Fibroblast of the aortic adventitia (primary cell): ENCODE measurements around the gene TLE4. TPM values are rescaled to one million over a fixed set of nuclear protein-coding genes. Genes with fewer than 3 reads are reported as not detected.
A peak's percentile ranks its signal among the peaks of the same experiment; 100 is the strongest.

Experiments
- DNase-seq: peaks from one replicate; pipeline ENCODE4 v3.0.0-alpha.2; 2010; ENCODE audit warnings: low read depth
- H3K4me3 ChIP-seq: 2 replicates; pipeline ENCODE4 v1.5.1; 2011; ENCODE audit warnings: low read depth, mild to moderate bottlenecking, control low read depth, low read length, moderate library complexity
- CTCF ChIP-seq: IDR thresholded peaks from 2 replicates; pipeline ENCODE4 v1.5.1; 2011; ENCODE audit warnings: mild to moderate bottlenecking, low read length, control low read depth, inconsistent platforms; ENCODE audit not compliant: insufficient read depth
- total RNA-seq: library from RNA; depleted of rRNA; stranded (reverse); fragments of >200 nt; gene quantifications from 2 replicates; pipeline ENCODE4 v1.2.3, GENCODE V29; 2012; ENCODE audit warnings: low replicate concordance

The TLE4 gene
- total RNA-seq, 1 donor: 14.7 TPM

- TF ChIP-seq CTCF: no peak
- peak overlapping the region; percentile 80 for H3K4me3 ChIP-seq
- peak; percentile 46 for DNase-seq
Observed at GRCh38 chr9:79570448-79571308, 1.1 kb upstream of the TLE4 start.

- H3K4me3 ChIP-seq: peak overlapping the region; percentile 76
- TF ChIP-seq CTCF: no peak
- DNase-seq: no peak
Observed at GRCh38 chr9:79572032-79572607, 355 bp downstream of the TLE4 start.

- peak; percentile 27 for DNase-seq
- H3K4me3 ChIP-seq: peak overlapping the region; percentile 76
- TF ChIP-seq CTCF: no peak
Observed at GRCh38 chr9:79572608-79573411, 1.0 kb downstream of the TLE4 start.

- DNase-seq: no peak
- no peak for TF ChIP-seq CTCF
- peak overlapping the region; percentile 76 for H3K4me3 ChIP-seq
Observed at GRCh38 chr9:79573412-79573923, 1.7 kb downstream of the TLE4 start.

GRCh38 chr9:79574136-79574535, 2.4 kb downstream of the TLE4 start:
- DNase-seq: no peak
- TF ChIP-seq CTCF: no peak
- peak overlapping the region; percentile 76 for H3K4me3 ChIP-seq

- TF ChIP-seq CTCF: no peak
- DNase-seq: no peak
- peak overlapping the region; percentile 44 for H3K4me3 ChIP-seq
Observed at GRCh38 chr9:79574781-79575180, 3.0 kb downstream of the TLE4 start.
